Astrocyte (in vitro differentiated cells and primary cell): Measurements from ENCODE around the gene ARHGAP6. TPM values are rescaled to one million over a fixed set of nuclear protein-coding genes. Genes with fewer than 3 reads are reported as not detected.

ENCODE experiments used
- DNase-seq: peaks from one replicate; pipeline ENCODE4 v3.0.0-alpha.2; 2010; ENCODE audit warnings: low read depth
- FAIRE-seq: peaks from 2 replicates; lab custom pipeline; 2011; peaks lifted over from hg19 to GRCh38; lab: Jason Lieb, UNC
- H2AFZ ChIP-seq: 2 replicates; pipeline ENCODE4 v1.6.0; 2012; ENCODE audit warnings: low read depth, low read length, inconsistent platforms
- H3K27ac ChIP-seq: 2 replicates; pipeline ENCODE4 v1.5.1; 2011; ENCODE audit warnings: low read depth, low read length, inconsistent platforms
- H3K27me3 ChIP-seq: 2 replicates; pipeline ENCODE4 v1.6.0; 2011; ENCODE audit warnings: low read length, inconsistent platforms; ENCODE audit not compliant: insufficient read depth
- H3K36me3 ChIP-seq: 2 replicates; pipeline ENCODE4 v1.5.1; 2011; ENCODE audit warnings: low read length, inconsistent platforms; ENCODE audit not compliant: insufficient read depth
- H3K4me1 ChIP-seq: 2 replicates; pipeline ENCODE4 v1.5.1; 2011; ENCODE audit warnings: low read length, inconsistent platforms; ENCODE audit not compliant: insufficient read depth
- H3K4me2 ChIP-seq: 2 replicates; pipeline ENCODE4 v1.6.0; 2012; ENCODE audit warnings: low read length, inconsistent platforms
- H3K4me3 ChIP-seq: 2 replicates; pipeline ENCODE4 v1.5.1; 2011; ENCODE audit warnings: low read depth, mild to moderate bottlenecking, low read length, inconsistent platforms; ENCODE audit not compliant: insufficient read depth
- H3K79me2 ChIP-seq: 2 replicates; pipeline ENCODE4 v1.6.0; 2012; ENCODE audit warnings: mild to moderate bottlenecking, low read length, inconsistent platforms; ENCODE audit not compliant: insufficient read depth
- H3K9ac ChIP-seq: 2 replicates; pipeline ENCODE4 v1.6.0; 2012; ENCODE audit warnings: mild to moderate bottlenecking, low read length, inconsistent platforms
- H3K9me3 ChIP-seq: 2 replicates; pipeline ENCODE4 v1.5.1; 2012; ENCODE audit warnings: low read depth, mild to moderate bottlenecking, low read length, inconsistent platforms; ENCODE audit not compliant: insufficient read depth
- H4K20me1 ChIP-seq: 2 replicates; pipeline ENCODE4 v1.6.0; 2012; ENCODE audit warnings: low read length, inconsistent platforms; ENCODE audit not compliant: insufficient read depth
- H3K27ac Mint-ChIP-seq: one replicate; pipeline ENCODE4 v1.8.0; 2021; ENCODE audit warnings: mild to moderate bottlenecking, mixed read lengths; ENCODE audit not compliant: unreplicated experiment
- H3K27me3 Mint-ChIP-seq: one replicate; pipeline ENCODE4 v1.8.0; 2021; ENCODE audit warnings: low read depth, mixed read lengths; ENCODE audit not compliant: unreplicated experiment
- H3K36me3 Mint-ChIP-seq: one replicate; pipeline ENCODE4 v1.8.0; 2021; ENCODE audit warnings: low read depth, mixed read lengths; ENCODE audit not compliant: unreplicated experiment
- H3K4me1 Mint-ChIP-seq: one replicate; pipeline ENCODE4 v1.8.0; 2021; ENCODE audit warnings: low read depth, mixed read lengths; ENCODE audit not compliant: unreplicated experiment
- H3K4me3 Mint-ChIP-seq: one replicate; pipeline ENCODE4 v1.8.0; 2021; ENCODE audit warnings: mild to moderate bottlenecking, moderate library complexity, mixed read lengths; ENCODE audit not compliant: unreplicated experiment
- H3K9me3 Mint-ChIP-seq: one replicate; pipeline ENCODE4 v1.8.0; 2021; ENCODE audit warnings: mild to moderate bottlenecking, mixed read lengths; ENCODE audit not compliant: unreplicated experiment
- EZH2 ChIP-seq: IDR thresholded peaks from 2 replicates; pipeline ENCODE4 v1.6.1; 2012; ENCODE audit warnings: mild to moderate bottlenecking, low read length, inconsistent platforms; ENCODE audit not compliant: insufficient read depth
- total RNA-seq: library from RNA; stranded (reverse); gene quantifications from 2 replicates; pipeline ENCODE4 v1.2.1, GENCODE V29; 2021
- TF ChIP-seq, protein P1 (sequence below): IDR thresholded peaks from 2 replicates; pipeline ENCODE4 v1.5.1; 2011; ENCODE audit warnings: low read depth, mild to moderate bottlenecking, inconsistent platforms, low read length, moderate library complexity; ENCODE audit not compliant: insufficient read depth

Gene ARHGAP6
- total RNA-seq, 1 donor from 2014 or later = 0.30 TPM

DNA sequence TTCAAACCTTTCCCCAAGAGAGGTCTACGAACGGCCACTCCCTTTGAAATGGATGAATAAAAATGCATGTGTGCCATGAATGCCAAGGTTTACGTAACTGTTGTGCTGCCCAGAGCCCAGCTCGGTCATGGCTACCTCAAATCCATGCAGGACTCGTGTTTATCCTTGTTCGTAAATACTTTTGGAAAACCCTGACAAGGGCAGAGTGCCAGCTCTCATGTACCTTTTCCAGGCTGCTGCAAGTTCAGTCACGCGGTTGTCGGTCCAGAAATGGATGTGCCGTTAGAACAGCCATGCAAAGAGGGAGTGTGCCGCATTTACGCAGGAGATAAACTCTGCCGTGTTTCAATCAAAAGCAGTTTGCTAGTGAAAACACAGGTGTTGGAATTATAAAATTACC lies 249.1 kb downstream of the ARHGAP6 start:
- peak; percentile 66 for FAIRE-seq
- H3K27me3 Mint-ChIP-seq = no peaks in the 10 kb centered on the region

DNA sequence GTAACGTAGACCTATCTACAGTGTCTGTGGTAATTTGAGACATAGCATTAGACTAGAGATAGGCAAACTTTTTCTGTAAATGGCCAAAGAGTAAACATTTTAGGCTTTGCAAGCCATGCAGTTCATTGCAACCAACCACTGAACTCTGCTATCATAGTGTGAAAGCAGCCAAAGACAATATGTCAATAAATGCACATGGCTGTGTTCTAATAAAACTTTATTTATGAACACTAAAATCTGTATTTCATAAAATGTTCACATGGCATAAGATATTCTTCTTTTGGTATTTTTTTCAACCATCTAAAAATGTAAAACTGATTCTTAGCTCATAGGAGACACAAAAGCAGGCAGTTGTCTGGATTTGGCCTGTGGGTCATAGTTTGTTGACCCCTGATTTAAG lies 251.6 kb downstream of the ARHGAP6 start:
- no peak overlapping the region for H3K4me3 Mint-ChIP-seq
- Histone ChIP-seq H3K27ac (no peak overlapping the region), H3K4me2 (no peak overlapping the region), H3K4me1 (no peaks in the 10 kb centered on the region), H3K79me2 (no peaks in the 10 kb centered on the region), H3K4me3 (no peak overlapping the region), H3K9ac (no peak overlapping the region), H2AFZ (no peak overlapping the region), H4K20me1 (no peaks in the 10 kb centered on the region), H3K9me3 (no peaks in the 10 kb centered on the region), H3K36me3 (no peaks in the 10 kb centered on the region), H3K27me3 (no peaks in the 10 kb centered on the region)
- H3K27me3 Mint-ChIP-seq = no peaks in the 10 kb centered on the region
- FAIRE-seq (peak; percentile 17), DNase-seq (no peak)
- no peak overlapping the region for H3K27ac Mint-ChIP-seq
- no peak for TF ChIP-seq EZH2
- TF ChIP-seq, protein P1, sequence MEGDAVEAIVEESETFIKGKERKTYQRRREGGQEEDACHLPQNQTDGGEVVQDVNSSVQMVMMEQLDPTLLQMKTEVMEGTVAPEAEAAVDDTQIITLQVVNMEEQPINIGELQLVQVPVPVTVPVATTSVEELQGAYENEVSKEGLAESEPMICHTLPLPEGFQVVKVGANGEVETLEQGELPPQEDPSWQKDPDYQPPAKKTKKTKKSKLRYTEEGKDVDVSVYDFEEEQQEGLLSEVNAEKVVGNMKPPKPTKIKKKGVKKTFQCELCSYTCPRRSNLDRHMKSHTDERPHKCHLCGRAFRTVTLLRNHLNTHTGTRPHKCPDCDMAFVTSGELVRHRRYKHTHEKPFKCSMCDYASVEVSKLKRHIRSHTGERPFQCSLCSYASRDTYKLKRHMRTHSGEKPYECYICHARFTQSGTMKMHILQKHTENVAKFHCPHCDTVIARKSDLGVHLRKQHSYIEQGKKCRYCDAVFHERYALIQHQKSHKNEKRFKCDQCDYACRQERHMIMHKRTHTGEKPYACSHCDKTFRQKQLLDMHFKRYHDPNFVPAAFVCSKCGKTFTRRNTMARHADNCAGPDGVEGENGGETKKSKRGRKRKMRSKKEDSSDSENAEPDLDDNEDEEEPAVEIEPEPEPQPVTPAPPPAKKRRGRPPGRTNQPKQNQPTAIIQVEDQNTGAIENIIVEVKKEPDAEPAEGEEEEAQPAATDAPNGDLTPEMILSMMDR = no peak
- no peaks in the 10 kb centered on the region for H3K4me1 Mint-ChIP-seq
- no peaks in the 10 kb centered on the region for H3K36me3 Mint-ChIP-seq
- no peaks in the 10 kb centered on the region for H3K9me3 Mint-ChIP-seq

More for the DNA sequence above, 249.1 kb downstream of the ARHGAP6 start:
- Histone ChIP-seq H3K36me3 (no peaks in the 10 kb centered on the region), H3K9ac (no peak overlapping the region), H3K27ac (no peak overlapping the region), H3K4me2 (no peak overlapping the region), H2AFZ (no peak overlapping the region), H3K27me3 (no peaks in the 10 kb centered on the region), H4K20me1 (no peaks in the 10 kb centered on the region), H3K4me3 (no peak overlapping the region), H3K79me2 (no peaks in the 10 kb centered on the region), H3K9me3 (no peaks in the 10 kb centered on the region), H3K4me1 (no peaks in the 10 kb centered on the region)
- DNase-seq = no peak
- no peak overlapping the region for H3K4me3 Mint-ChIP-seq
- H3K36me3 Mint-ChIP-seq = no peaks in the 10 kb centered on the region
- no peak overlapping the region for H3K27ac Mint-ChIP-seq
- no peaks in the 10 kb centered on the region for H3K4me1 Mint-ChIP-seq
- no peak for TF ChIP-seq EZH2
- TF ChIP-seq, protein P1 = no peak
- H3K9me3 Mint-ChIP-seq = no peaks in the 10 kb centered on the region

DNA sequence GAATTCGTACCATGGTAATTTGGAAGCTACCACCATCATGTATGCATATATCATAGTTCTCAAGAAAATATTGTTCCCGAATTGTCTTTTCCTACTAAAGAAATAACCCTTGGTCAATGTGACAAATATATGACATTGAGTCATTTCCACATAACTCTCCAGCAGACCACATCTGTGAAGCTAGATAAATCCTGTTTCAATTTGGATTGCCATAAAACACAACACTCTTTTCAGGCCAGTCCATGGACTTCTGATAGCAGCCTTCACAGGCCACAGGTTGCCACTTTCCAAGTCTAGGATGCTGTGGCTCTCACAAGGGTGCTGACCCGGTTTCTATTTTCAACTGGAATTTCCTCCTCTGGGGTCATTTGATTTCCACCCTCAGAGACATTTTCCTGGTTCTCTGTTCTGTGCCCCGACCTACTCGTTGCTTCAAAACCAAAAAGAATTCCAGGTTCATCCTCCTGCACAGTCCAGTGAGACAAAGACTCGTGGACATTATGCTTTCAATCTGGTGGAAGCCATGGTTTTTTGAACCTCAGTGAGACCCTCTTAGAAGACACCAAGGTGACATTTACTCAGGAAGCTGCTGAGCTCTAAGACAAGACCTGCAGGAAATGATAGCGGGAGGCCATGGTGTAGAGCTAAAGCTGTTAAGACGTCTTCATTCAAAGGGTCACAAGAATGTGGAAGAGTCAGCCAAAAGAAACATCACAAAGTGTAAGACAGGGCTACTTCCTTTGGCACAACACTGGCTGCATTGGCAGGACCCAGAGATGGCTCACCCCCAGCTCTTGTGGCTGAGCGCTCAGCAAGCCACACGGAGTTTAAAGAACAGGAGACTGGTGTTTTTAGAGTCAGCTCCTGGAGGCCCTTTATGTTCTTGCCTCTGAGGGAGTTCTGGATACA lies 252.8 kb downstream of the ARHGAP6 start:
- Histone ChIP-seq H3K4me2 (no peak overlapping the region), H3K27ac (no peak overlapping the region), H2AFZ (no peak overlapping the region), H3K4me3 (no peak overlapping the region), H3K27me3 (no peaks in the 10 kb centered on the region), H3K9me3 (no peaks in the 10 kb centered on the region), H3K9ac (no peak overlapping the region), H4K20me1 (no peaks in the 10 kb centered on the region), H3K36me3 (no peaks in the 10 kb centered on the region), H3K79me2 (no peaks in the 10 kb centered on the region), H3K4me1 (no peaks in the 10 kb centered on the region)
- DNase-seq = peak; percentile 35
- Mint-ChIP-seq H3K4me1 (no peaks in the 10 kb centered on the region), H3K27ac (no peak overlapping the region), H3K36me3 (no peaks in the 10 kb centered on the region), H3K9me3 (no peaks in the 10 kb centered on the region), H3K27me3 (no peaks in the 10 kb centered on the region), H3K4me3 (no peak overlapping the region)
- no peak for TF ChIP-seq EZH2
- TF ChIP-seq, protein P1 = no peak
- peak; percentile 90 for FAIRE-seq
